Measurements from ENCODE around the gene HSF5. TPM values are rescaled to one million over a fixed set of nuclear protein-coding genes. Genes with fewer than 3 reads are reported as not detected.

The HSF5 gene
- total RNA-seq, 1 donor from 2014 or later = 0.20 TPM

- TF ChIP-seq, protein P1, sequence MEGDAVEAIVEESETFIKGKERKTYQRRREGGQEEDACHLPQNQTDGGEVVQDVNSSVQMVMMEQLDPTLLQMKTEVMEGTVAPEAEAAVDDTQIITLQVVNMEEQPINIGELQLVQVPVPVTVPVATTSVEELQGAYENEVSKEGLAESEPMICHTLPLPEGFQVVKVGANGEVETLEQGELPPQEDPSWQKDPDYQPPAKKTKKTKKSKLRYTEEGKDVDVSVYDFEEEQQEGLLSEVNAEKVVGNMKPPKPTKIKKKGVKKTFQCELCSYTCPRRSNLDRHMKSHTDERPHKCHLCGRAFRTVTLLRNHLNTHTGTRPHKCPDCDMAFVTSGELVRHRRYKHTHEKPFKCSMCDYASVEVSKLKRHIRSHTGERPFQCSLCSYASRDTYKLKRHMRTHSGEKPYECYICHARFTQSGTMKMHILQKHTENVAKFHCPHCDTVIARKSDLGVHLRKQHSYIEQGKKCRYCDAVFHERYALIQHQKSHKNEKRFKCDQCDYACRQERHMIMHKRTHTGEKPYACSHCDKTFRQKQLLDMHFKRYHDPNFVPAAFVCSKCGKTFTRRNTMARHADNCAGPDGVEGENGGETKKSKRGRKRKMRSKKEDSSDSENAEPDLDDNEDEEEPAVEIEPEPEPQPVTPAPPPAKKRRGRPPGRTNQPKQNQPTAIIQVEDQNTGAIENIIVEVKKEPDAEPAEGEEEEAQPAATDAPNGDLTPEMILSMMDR (IDR thresholded peaks at IDR 0.05) = no peak
- H3K4me1 ChIP-seq = peaks cover 10% of the 10 kb centered on the region
- intact Hi-C loops (cut with DNase I) = loop anchor here (10.0 kb wide), 1 partner anchor 473 kb away; no protein-coding TSS in a partner anchor
- no peaks in the 10 kb centered on the region for H3K36me3 ChIP-seq
- no peak overlapping the region for H3K4me3 ChIP-seq
- no peaks in the 10 kb centered on the region for H3K9me3 ChIP-seq
- no peak for ATAC-seq
- H3K27ac ChIP-seq = no peak overlapping the region
- no peaks in the 10 kb centered on the region for H3K27me3 ChIP-seq
- no peak for DNase-seq
These were observed 33.5 kb upstream of the HSF5 start for GRCh38 chr17:58521680-58522079.

- H3K27ac ChIP-seq = peak overlapping the region; percentile 92
- no peak for DNase-seq
- no peak overlapping the region for H3K4me3 ChIP-seq
These were observed 32.7 kb upstream of the HSF5 start for GRCh38 chr17:58520843-58521430.

GRCh38 chr17:58517928-58518609 lies 29.9 kb upstream of the HSF5 start:
- H3K4me3 ChIP-seq = peak overlapping the region; percentile 81
- no peaks in the 10 kb centered on the region for H3K36me3 ChIP-seq
- DNase-seq (peak; percentile 100), ATAC-seq (peak; percentile 92)
- H3K4me1 ChIP-seq = peaks cover 23% of the 10 kb centered on the region
- intact Hi-C loops (cut with DNase I) = no loop called here
- H3K9me3 ChIP-seq = no peaks in the 10 kb centered on the region
- no peaks in the 10 kb centered on the region for H3K27me3 ChIP-seq
- TF ChIP-seq, protein P1 (IDR thresholded peaks at IDR 0.05) = no peak
- peak overlapping the region; percentile 93 for H3K27ac ChIP-seq

More at GRCh38 chr17:58520843-58521430, 32.7 kb upstream of the HSF5 start:
- H3K36me3 ChIP-seq = no peaks in the 10 kb centered on the region
- TF ChIP-seq, protein P1 (IDR thresholded peaks at IDR 0.05) = peak; percentile 37
- ATAC-seq = no peak
- intact Hi-C loops (cut with DNase I) = loop anchor here (10.0 kb wide), 1 partner anchor 474 kb away; no protein-coding TSS in a partner anchor
- H3K4me1 ChIP-seq = peaks cover 17% of the 10 kb centered on the region
- no peaks in the 10 kb centered on the region for H3K9me3 ChIP-seq
- no peaks in the 10 kb centered on the region for H3K27me3 ChIP-seq

- ATAC-seq (no peak), DNase-seq (no peak)
- peaks cover 3% of the 10 kb centered on the region for H3K36me3 ChIP-seq
- no peaks in the 10 kb centered on the region for H3K27me3 ChIP-seq
- H3K4me3 ChIP-seq = peak overlapping the region; percentile 81
- intact Hi-C loops (cut with DNase I) = no loop called here
- H3K4me1 ChIP-seq = peaks cover 26% of the 10 kb centered on the region
- TF ChIP-seq, protein P1 (IDR thresholded peaks at IDR 0.05) = no peak
- peak overlapping the region; percentile 93 for H3K27ac ChIP-seq
- H3K9me3 ChIP-seq = no peaks in the 10 kb centered on the region
These were observed 29.2 kb upstream of the HSF5 start for GRCh38 chr17:58517378-58517927.

- H3K4me1 ChIP-seq = peaks cover 26% of the 10 kb centered on the region
- no peak for DNase-seq
- TF ChIP-seq, protein P1 (IDR thresholded peaks at IDR 0.05) = no peak
These were observed 28.6 kb upstream of the HSF5 start for GRCh38 chr17:58516644-58517377.

More at GRCh38 chr17:58516644-58517377, 28.6 kb upstream of the HSF5 start:
- intact Hi-C loops (cut with DNase I) = no loop called here
- H3K9me3 ChIP-seq = no peaks in the 10 kb centered on the region
- no peaks in the 10 kb centered on the region for H3K27me3 ChIP-seq
- peak overlapping the region; percentile 81 for H3K4me3 ChIP-seq
- ATAC-seq = no peak
- peak overlapping the region; percentile 93 for H3K27ac ChIP-seq
- peaks cover 10% of the 10 kb centered on the region for H3K36me3 ChIP-seq
